ENCODE data around the gene SPATA13.
"Not testable (repeated sequence)": the region's sequence is repeated elsewhere in the genome, so short reads cannot be mapped to it uniquely, and the experiment has no call there.

The SPATA13 gene

GRCh38 chr13:24313439-24313838, 152.9 kb downstream of the SPATA13 start:
- no peak for DNase-seq (ENCODE audit: low read depth, low spot score)

GRCh38 chr13:24317835-24318234, 157.3 kb downstream of the SPATA13 start:
- DNase-seq (ENCODE audit: low read depth, low spot score) = not testable (repeated sequence)

- not testable (repeated sequence) for DNase-seq (ENCODE audit: low read depth, low spot score)
These were observed 158.4 kb downstream of the SPATA13 start for GRCh38 chr13:24318878-24319277.

GRCh38 chr13:24319641-24320040, 159.1 kb downstream of the SPATA13 start:
- DNase-seq (ENCODE audit: low read depth, low spot score) = not testable (repeated sequence)

GRCh38 chr13:24321416-24321815, 160.9 kb downstream of the SPATA13 start:
- not testable (repeated sequence) for DNase-seq (ENCODE audit: low read depth, low spot score)

GRCh38 chr13:24322470-24322869, 161.9 kb downstream of the SPATA13 start:
- DNase-seq (ENCODE audit: low read depth, low spot score) = not testable (repeated sequence)

GRCh38 chr13:24323036-24323738, 162.7 kb downstream of the SPATA13 start:
- no peak for DNase-seq (ENCODE audit: low read depth, low spot score)

GRCh38 chr13:24323739-24324075, 163.2 kb downstream of the SPATA13 start:
- DNase-seq (ENCODE audit: low read depth, low spot score) = no peak

GRCh38 chr13:24327598-24327997, 167.1 kb downstream of the SPATA13 start:
- not testable (repeated sequence) for DNase-seq (ENCODE audit: low read depth, low spot score)

- DNase-seq (ENCODE audit: low read depth, low spot score) = no peak
These were observed 167.6 kb downstream of the SPATA13 start for GRCh38 chr13:24328145-24328544.

- no peak for DNase-seq (ENCODE audit: low read depth, low spot score)
These were observed 178.2 kb downstream of the SPATA13 start for GRCh38 chr13:24338721-24339120.

- no peak for DNase-seq (ENCODE audit: low read depth, low spot score)
These were observed 179.6 kb downstream of the SPATA13 start for GRCh38 chr13:24339937-24340607.

- DNase-seq (ENCODE audit: low read depth, low spot score) = no peak
These were observed 180.1 kb downstream of the SPATA13 start for GRCh38 chr13:24340608-24340955.

GRCh38 chr13:24341439-24341838, 180.9 kb downstream of the SPATA13 start:
- no peak for DNase-seq (ENCODE audit: low read depth, low spot score)

GRCh38 chr13:24348385-24348784, 187.9 kb downstream of the SPATA13 start:
- DNase-seq (ENCODE audit: low read depth, low spot score) = no peak

GRCh38 chr13:24348797-24349515, 188.4 kb downstream of the SPATA13 start:
- DNase-seq (ENCODE audit: low read depth, low spot score) = no peak

GRCh38 chr13:24349778-24350664, 189.5 kb downstream of the SPATA13 start:
- DNase-seq (ENCODE audit: low read depth, low spot score) = not testable (repeated sequence)

- no peak for DNase-seq (ENCODE audit: low read depth, low spot score)
These were observed 190.9 kb downstream of the SPATA13 start for GRCh38 chr13:24351423-24351822.

- no peak for DNase-seq (ENCODE audit: low read depth, low spot score)
These were observed 193.2 kb downstream of the SPATA13 start for GRCh38 chr13:24353736-24354135.

GRCh38 chr13:24355103-24355502, 194.6 kb downstream of the SPATA13 start:
- DNase-seq (ENCODE audit: low read depth, low spot score) = no peak

- no peak for DNase-seq (ENCODE audit: low read depth, low spot score)
These were observed 195.8 kb downstream of the SPATA13 start for GRCh38 chr13:24356270-24356669.
